ENCODE data around the gene AHI1. TPM values are rescaled to one million over a fixed set of nuclear protein-coding genes. Genes with fewer than 3 reads are reported as not detected.

AHI1 gene
- total RNA-seq, 1 donor from 2014 or later: 36.1 TPM

Small RNA genes lying within 50 kb of the gene (small RNA-seq; reads per million reads assigned to genes)
- gene MIR548A2 (ENCODE audit: low replicate concordance): not detected
- not detected for gene RF00019 (ENCODE audit: low replicate concordance)

Measured in temporal lobe (tissue), 2 donors.